ENCODE results near the gene VSTM4.

- TF ChIP-seq, protein P1, sequence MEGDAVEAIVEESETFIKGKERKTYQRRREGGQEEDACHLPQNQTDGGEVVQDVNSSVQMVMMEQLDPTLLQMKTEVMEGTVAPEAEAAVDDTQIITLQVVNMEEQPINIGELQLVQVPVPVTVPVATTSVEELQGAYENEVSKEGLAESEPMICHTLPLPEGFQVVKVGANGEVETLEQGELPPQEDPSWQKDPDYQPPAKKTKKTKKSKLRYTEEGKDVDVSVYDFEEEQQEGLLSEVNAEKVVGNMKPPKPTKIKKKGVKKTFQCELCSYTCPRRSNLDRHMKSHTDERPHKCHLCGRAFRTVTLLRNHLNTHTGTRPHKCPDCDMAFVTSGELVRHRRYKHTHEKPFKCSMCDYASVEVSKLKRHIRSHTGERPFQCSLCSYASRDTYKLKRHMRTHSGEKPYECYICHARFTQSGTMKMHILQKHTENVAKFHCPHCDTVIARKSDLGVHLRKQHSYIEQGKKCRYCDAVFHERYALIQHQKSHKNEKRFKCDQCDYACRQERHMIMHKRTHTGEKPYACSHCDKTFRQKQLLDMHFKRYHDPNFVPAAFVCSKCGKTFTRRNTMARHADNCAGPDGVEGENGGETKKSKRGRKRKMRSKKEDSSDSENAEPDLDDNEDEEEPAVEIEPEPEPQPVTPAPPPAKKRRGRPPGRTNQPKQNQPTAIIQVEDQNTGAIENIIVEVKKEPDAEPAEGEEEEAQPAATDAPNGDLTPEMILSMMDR (IDR thresholded peaks at IDR 0.05) = no peak
- no peak for TF ChIP-seq POLR2A (IDR thresholded peaks at IDR 0.05)
Observed at GRCh38 chr10:49005270-49005669, 110.1 kb downstream of the VSTM4 start.

Measured in testis (tissue), 2 donors.